ENCODE data around the gene AK2.

DNA sequence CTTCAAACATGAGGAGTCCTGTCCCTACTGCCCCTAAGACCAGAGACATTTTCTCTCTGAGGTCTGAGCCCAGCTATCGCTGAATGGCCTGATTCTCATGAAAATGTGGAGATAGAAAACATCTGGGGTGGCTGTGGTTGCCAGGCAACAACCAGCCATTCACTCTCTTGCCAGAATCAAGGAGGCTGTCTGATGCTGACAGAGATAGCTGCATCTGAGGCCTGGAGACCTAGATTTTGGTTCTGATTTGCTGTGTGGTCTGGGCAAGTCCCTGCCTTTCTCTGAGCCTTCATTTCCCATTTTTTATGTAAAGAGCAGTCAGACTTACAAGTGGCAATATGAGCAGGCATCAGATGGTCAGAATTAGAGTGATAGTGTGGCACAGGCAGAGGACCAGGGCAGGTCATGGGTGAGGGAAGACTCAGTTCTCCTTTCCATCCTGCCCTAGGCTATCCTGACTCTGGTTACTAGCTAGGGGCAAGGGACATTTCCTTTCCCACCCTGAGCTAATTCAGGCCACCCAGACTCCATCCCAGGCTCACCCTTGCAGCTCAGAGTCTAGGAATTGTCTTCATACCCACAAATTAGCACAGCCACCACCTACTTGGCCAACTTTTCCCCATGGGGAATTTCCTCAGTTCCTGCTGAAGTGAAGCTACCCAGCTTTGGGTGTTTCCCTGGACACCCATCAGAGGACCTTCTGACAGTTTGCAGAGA is 52.1 kb downstream of the AK2 start:
- TF ChIP-seq TCF7 (IDR thresholded peaks at IDR 0.05; ENCODE audit: borderline replicate concordance) (no peak), USF1 (IDR thresholded peaks at IDR 0.05; ENCODE audit: borderline replicate concordance, extremely low read length, insufficient read depth, low read depth, low read length) (no peak), EP300 (IDR thresholded peaks at IDR 0.05; ENCODE audit: borderline replicate concordance in 1 of 2, control insufficient read depth in 1 of 2, low read depth in 2 of 2, low read length in 2 of 2) (no peak), FOXM1 (IDR thresholded peaks at IDR 0.05; ENCODE audit: low read depth, low read length) (no peak), ZNF274 (IDR thresholded peaks at IDR 0.05; ENCODE audit: insufficient read depth, insufficient read length) (no peak), TAF1 (IDR thresholded peaks at IDR 0.05; ENCODE audit: borderline replicate concordance, low read depth, low read length) (no peak), BACH1 (IDR thresholded peaks at IDR 0.05; ENCODE audit: borderline replicate concordance) (no peak)
- TF ChIP-seq, protein P1, sequence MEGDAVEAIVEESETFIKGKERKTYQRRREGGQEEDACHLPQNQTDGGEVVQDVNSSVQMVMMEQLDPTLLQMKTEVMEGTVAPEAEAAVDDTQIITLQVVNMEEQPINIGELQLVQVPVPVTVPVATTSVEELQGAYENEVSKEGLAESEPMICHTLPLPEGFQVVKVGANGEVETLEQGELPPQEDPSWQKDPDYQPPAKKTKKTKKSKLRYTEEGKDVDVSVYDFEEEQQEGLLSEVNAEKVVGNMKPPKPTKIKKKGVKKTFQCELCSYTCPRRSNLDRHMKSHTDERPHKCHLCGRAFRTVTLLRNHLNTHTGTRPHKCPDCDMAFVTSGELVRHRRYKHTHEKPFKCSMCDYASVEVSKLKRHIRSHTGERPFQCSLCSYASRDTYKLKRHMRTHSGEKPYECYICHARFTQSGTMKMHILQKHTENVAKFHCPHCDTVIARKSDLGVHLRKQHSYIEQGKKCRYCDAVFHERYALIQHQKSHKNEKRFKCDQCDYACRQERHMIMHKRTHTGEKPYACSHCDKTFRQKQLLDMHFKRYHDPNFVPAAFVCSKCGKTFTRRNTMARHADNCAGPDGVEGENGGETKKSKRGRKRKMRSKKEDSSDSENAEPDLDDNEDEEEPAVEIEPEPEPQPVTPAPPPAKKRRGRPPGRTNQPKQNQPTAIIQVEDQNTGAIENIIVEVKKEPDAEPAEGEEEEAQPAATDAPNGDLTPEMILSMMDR (IDR thresholded peaks at IDR 0.05 in 2 of 3, conservative IDR thresholded peaks at IDR 0.05 in 1 of 3; ENCODE audit: control insufficient read depth in 2 of 3, extremely low read depth in 1 of 3, insufficient read depth in 1 of 3, low read depth in 3 of 3, low read length in 3 of 3): no peak
